GM21723 (cell line): ENCODE data around the gene ENTREP3.
"Not testable (repeated sequence)": the region's sequence is repeated elsewhere in the genome, so short reads cannot be mapped to it uniquely, and the experiment has no call there.

Experiments used
- ATAC-seq: cut with Tn5 transposase; IDR thresholded peaks from one replicate; pipeline ENCODE4 v1.9.1; 2021; ENCODE audit warnings: mild to moderate bottlenecking, moderate library complexity; ENCODE audit not compliant: unreplicated experiment

The ENTREP3 gene

DNA sequence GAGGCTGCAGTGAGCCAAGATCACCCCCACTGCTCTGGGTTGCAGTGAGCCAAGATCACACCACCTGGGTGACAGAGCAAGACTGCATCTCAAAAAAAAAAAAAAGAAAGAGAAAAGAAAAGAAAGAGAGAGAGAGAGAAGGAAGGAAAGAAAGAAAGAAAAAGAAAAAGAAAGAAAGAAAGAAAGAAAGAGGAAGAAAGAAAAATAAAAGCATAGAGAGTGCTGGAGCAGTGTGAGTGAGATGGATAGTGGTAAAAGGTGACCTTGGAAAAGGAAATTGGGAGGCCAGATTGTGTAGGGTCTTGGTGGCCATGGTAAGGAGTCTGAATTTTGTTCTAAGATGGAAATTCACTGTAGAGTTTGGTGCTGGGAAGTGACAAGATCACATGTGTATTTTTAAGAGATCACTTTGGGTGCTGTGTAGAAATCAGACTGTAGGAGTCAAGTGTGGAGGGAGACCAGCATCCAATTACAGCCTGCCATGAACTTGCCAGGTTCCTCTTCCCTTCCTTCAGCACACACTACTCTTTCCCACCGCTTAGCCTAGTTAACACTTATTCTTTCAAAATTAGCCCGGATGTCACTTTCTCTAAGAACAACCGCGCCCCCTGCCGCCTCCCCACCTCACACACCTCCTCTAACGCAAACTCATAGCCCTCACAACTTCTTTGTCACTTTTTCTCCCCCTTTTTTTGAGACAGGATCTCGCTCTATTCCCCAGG is 28.9 kb downstream of the ENTREP3 start:
- no peak for ATAC-seq

DNA sequence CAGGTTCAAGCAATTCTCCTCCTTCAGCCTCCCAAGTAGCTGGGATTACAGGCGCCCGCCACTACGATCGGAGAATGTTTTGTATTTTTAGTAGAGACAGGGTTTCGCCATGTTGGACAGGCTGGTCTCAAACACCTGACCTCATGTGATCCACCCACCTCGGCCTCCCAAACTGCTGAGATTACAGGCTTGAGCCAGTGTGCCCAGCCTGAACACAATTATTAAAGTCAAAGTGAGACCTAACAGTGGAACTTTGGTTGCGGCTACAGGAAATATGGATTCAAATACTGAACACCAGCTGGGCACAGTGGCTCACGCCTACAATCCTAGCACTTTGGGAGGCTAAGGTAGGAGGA is 29.9 kb downstream of the ENTREP3 start:
- ATAC-seq, result not testable (repeated sequence)

DNA sequence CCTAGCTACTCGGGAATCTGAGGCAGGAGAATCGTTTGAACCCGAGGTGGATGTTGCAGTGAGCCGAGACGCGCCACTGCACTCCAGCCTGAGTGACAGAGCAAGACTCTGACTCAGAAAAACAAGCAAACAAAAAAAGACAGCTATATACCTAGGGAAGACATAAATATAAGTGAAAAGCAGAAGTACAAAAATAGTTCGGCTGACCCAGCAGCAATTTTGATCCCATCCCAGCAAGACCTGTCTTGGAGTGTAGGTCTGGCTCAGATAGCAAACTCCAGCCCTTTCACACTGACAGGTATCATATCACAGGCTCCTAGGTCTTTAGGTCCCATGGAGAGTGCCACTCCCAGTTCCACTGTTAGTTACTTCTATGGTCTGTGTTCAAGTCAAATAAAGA is 32.2 kb downstream of the ENTREP3 start:
- ATAC-seq, result no peak

DNA sequence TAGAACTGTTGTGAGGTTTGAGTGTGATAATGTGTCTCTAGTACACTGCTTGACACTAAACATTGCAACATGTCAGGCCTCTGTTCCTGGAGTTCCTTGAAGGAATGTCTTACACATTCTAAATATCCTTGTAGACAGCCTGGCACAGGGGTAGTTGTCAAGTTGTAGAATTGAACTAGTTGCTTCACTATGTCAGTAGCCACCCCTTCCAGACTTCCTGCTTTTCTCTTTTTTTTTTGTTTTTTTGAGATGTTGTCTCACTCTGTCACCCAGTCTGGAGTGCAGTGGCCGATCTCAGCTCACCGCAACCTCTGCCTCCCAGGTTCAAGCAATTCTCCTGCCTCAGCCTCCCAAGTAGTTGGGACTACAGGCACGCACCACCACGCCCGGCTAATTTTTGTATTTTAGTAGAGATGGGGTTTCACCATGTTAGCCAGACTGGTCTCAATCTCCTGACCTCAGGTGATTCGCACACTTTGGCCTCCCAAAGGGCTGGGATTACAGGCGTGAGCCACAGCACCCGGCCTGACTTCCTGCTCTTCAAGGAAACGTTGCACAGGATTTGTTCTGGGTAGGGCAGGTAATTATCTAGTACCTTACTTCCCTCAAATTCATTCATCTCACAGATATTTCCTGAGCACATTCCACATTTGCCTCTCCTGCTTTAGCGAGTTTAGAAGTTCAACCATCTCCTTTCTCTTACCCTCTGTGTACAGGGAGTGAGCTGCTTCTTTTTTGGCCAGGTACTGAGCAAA is 34.9 kb downstream of the ENTREP3 start:
- not testable (repeated sequence) for ATAC-seq

DNA sequence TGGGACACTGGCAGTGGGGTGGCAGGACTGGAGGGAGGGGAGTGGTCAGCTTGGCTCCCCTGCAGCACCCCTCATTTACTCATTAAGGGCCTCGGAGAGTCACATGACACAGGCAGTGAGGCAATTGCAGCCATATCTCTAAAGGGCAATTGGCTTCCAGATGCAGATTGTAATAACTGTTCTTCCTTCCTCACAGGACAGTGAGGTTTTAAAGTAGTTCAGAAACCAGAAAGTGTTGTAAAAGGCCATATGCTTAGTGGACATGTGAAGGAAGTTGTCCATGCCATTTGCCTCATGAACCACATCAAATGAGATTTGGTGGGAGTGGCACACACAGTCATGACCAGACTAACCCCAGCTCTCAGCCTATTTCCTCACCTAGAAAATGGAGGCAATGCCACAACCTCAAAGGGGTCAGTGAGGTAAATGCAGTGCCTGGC is 35.7 kb downstream of the ENTREP3 start:
- ATAC-seq, result no peak

DNA sequence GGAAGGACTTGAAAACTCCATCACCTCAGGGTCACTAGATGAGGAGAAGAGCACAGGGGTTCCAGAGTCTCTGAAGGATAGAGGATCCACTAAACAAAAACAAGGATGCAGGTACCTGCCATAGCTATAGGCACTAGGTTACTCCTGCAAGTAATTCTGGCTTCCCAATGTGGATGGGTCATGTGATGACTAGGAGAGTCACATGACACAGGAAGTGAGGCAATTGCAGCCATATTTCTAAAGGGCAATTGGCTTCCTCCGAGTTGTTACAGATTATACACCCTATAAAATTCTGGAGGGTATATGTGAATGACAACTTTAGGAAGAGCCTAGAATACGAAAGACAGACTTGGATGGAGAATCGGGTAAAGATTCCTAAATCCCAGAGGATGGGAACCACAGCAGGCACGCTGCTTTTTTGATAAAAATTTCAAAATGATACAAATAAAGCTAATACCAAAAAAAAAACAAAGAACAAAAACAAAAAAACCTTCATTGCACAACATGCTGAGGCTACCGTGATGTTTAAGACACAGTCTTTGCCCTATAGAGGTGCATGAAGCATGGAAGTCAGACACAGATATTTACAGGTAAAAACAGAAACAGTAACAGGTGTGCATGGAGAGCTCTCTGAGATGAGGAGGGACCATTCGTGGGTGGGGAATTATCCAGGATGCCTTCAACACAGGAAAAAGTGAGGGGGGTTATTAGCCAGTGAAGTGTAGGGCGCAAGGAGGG is 36.3 kb downstream of the ENTREP3 start:
- ATAC-seq, result no peak

DNA sequence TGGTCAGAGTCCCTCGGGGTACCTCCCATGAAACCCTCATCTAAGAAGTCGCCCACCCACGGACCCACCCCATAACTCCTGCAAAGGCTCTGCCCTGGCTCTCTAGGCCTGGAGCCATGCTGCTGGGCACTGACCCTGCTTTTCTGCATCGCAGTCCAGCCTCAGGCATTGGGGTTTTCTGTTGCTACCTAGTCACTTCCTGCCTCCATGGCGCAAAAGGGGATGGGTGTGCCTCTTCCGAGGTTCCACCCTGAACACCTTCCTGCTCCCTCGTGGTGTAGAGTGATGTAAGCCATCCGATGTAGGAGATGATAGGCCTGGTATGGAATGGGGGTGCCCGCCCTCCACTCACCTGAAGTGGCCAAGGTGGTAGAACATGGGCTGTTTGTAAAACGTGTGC is 40.6 kb downstream of the ENTREP3 start:
- ATAC-seq, result not testable (repeated sequence)

DNA sequence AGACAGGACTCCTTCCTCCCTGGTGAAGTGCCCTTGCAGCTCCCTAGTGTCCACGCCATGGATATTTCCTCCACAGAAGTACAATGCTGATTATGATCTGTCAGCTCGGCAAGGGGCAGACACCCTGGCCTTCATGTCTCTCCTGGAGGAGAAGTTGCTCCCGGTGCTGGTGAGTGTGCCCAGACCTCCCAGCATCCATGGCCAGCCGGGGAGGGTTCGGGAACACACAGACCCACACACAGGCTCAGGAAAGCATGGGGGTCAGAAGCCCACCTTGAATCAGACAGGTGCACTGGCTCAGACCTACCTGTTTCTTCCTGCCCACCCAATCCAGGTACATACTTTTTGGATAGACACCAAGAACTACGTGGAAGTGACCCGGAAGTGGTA is 43.2 kb downstream of the ENTREP3 start:
- not testable (repeated sequence) for ATAC-seq

DNA sequence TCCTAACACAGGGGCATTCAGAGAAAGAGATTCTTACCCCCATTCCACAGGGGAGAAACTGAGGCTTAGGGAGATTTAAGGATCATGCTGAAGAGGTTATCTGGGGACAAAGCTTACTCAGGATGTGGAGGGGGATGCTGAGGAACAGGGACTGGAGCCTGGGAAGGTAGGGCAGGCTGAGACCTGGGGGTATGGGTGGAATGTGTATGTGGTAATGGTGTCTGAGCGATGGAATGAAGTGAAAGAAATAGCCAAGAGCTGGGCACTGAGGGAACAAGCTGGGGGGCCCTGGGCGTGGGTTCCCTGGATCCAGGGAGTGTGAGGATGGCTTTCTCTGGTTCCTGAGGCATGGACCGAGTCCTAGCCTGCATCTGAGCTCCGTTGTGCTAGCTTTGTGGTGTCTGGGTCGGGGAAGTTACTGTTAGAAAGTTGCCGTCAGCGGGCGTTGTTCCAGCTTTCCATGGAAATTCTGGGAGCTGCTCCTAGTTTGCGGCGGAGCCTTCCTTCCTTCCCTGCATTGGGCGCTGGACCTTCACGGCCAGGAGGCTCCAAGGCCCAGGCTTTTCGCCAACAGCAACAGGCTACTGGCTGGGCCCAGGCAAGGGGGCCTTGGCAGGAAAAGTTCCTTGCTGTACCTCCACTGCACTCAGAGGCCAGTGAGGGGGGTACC is 43.8 kb downstream of the ENTREP3 start:
- not testable (repeated sequence) for ATAC-seq

DNA sequence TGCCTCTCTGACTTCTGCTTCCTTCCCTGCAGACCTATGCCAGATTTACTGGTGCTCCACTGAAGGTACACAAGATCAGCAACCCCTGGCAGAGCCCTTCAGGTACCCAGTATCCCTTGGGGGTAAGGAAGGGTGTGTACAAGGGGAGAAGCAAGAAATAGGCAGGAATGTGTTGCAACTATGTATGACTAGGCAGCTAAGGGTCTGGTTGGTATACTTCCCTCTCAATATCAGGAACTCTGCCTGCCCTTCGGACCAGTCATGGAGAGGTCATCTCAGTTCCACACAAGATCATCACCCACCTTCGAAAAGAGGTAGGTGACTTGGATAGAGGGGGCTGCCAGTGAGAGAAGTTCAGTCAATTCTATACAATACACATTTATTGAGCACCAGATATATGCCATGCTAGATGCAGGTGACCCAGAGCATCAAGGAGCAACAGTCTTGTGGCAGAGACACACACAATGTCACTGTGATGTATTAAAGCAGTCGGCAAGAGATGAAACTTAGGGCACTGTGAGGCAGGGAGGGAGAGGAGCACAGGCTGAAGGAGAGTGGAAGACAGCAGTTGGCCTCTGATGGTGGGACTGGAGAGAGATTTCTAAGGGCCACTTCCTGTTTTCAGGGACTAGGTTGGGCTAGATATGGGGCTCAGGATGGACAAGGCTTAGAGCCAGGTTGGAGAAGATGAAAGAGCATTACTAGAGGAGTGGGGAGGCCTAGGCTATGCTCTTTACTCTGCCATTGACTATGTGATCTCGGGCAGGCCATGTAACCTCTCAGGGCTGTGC is 44.8 kb downstream of the ENTREP3 start:
- ATAC-seq, result no peak

DNA sequence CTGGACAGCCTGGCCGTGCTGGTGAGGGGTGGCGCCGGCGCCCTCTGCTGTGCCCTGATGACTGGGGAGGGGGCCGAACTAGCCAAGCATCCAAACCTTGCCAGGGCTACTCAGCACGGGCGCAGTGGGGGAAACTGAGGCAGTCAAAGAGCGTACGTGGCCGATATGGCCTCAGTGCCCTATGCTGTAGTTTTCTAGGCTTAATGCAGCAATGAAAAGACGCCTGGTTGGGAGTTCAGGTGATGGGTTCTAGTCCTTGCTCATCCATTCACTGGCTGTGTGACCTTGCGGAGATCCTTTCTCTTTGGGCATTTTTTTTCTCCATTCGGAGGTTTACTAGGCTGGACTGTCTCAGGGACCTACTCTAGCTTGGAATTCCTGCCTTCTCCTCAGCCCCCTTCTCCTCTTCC is 46.0 kb downstream of the ENTREP3 start:
- no peak for ATAC-seq

DNA sequence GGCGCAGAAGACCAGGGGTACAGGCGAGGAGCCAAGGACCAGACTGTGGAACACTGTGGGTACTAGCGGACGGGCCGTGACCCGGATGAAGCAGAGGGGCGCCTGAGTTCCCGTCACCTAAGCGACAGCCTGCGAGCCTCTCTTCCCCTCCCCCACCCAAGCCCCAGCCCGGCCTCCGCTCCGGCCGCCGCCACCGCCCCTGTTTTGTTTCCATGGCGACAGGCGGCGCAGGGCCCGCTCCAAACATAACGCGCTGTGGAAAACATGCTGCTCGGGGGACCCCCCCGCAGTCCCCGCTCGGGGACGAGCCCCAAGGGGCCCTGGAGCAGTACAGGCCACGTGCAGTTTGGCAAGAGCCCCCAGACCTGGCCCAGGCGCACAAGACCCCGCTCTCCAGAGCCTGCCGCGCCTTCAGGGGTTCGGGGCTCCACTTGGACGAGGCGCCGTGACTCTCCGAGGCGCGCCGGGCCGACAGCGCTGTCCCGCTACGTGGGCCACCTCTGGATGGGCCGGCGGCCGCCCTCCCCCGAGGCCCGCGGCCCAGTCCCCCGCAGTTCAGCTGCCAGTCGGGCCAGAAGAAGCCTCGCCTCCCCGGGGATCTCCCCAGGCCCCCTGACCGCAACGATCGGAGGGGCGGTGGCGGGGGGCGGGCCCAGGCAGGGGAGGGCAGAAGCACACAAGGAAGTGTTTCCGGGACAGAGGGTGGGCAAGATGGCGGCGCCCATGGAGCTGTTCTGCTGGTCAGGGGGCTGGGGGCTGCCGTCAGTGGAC is 46.6 kb downstream of the ENTREP3 start, which contains the start of gene MTX1:
TSS of gene MTX1 (plus strand) at position 155 of the 771 bp plus-strand sequence. CDS start at position 265, 110 bp downstream.
- ATAC-seq, result peak; percentile 75

DNA sequence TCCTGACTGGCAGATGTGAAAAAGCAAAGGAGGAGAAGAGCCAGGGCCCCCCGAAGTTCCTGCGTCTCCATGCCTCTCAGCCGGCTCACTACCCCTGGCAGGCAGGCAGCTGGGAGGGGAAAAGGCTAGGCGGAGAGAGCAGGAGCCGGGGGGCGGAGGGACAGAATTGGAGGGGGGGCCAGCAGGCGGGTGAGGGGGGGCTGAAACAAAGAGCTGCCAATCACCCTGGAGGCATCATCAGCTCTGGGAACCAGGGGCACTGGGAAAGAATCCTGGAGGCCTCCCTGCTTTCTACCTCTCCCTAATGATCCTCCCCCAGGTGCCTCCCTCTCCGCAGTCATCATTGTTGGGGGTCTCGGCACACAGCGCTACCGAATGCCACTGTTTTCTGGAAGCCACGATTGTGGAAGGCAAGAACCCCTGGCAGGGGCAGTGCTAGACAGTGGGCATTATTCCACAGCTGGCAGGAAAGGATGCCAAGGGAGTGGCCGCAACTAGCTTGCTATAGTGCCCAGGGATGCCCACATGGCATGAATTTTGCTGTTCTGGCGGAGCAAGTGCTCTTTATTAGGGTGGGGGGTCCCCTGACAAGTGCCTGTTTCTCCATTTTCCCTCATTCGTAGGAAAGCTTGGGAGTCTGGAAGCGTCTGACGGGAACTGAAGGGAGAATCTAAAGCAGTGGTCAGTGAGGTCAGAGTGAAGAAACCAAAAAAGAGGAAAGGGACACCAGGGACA is 47.3 kb downstream of the ENTREP3 start, which contains the start of gene THBS3:
TSS of gene THBS3 (minus strand) at position 92 of the 735 bp plus-strand sequence. CDS start at position 71, 21 bp downstream.
- ATAC-seq, result no peak

DNA sequence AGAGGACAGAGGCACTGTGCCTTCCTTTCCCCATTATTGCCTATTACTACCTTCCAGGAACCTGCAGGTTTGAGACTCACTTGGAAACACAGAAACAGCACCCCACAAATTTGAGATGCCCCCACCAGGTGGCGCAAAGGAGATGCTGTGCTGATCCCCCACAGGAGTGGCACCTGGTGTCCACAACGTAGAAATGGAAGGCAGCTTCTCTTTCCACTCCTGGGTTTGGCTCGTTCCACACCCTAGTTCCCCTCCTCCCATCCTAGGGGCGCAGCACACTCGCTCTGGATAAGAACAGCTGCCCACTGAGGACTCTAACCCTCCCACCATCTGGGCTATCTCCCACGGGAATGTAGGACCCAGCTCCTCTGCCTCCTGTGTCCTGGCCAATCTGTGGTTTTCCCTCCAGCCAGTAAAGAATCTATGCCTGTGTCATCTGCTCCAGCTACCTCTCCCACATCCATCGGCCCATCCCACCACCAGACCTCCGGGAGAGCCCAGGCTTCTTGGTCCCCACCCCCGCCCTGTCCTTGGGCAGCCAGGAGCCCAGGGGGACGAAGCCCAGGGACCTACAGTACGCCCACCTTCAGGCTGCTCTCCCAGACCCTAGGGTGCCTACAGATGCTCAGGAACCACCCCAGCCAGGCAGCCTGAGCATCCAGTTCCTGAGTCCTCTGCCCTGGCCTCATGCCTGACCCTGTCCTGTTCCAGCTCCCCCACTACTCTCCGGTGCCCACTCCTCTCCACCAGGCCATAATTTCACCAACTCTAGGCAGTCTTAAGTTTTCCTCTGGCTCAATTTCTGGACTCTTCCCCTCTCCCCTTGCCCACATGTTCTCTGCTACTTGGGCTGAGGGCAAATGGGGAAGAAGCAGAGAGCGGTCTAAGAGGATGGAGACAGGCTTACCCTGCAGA is 48.1 kb downstream of the ENTREP3 start:
- ATAC-seq, result no peak

DNA sequence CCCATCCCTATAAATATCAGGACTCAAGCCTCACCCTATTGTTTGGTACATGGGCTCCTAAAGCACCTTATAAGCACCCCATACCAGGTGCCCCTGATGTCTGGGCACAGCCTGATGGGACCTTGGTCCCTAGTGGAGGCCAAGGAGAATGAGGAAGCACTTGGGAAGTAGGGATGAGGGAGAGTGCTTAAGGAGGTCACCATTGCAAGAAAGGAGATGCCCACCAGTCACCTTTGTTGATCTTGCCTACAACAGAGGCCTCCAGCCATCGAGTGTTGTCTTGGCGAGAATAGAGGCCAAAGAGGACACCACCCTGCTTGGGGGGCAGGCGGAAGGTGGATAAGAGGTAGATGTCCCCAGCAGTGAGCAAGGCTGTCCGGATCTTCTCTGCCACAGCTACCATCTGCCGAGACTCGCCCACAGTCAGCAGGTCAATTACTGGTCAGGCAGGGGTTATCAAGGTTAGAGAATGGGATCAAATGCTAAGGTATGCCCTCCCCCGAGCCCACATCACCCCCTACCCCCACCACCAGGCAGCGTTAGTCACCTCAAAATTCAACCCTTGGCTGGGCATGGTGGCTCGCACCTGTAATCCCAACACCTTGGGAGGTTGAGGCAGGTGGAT is 49.2 kb downstream of the ENTREP3 start:
- no peak for ATAC-seq

DNA sequence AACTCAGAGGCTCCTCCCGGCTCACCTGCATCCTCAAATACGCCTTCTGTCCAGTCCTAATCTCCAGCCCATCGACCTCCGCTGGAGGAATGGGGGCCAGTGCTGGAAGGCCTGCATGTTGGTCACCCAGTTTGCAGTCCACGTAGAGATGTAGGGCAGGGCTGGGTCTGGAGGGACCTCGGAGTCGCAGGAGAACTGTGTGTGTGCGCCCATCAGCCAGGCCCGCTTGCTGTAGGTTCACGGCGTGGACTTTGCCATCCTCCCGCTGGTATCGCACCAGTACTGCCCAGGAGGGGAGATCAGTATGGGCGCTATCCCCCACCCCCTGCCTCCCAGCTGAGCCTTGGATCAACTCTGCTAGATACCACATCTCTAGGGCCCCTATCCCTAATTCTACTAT is 50.2 kb downstream of the ENTREP3 start:
- ATAC-seq, result no peak
